NCI-H2227 treated with DMSO at 0.1 percent for 48 hours (cell line): Measurements from ENCODE around the gene PTPRE.

Experiments
- DNase-seq: peaks from one replicate; lab custom pipeline; 2025; lab: John Stamatoyannopoulos, UW

Gene PTPRE

DNA sequence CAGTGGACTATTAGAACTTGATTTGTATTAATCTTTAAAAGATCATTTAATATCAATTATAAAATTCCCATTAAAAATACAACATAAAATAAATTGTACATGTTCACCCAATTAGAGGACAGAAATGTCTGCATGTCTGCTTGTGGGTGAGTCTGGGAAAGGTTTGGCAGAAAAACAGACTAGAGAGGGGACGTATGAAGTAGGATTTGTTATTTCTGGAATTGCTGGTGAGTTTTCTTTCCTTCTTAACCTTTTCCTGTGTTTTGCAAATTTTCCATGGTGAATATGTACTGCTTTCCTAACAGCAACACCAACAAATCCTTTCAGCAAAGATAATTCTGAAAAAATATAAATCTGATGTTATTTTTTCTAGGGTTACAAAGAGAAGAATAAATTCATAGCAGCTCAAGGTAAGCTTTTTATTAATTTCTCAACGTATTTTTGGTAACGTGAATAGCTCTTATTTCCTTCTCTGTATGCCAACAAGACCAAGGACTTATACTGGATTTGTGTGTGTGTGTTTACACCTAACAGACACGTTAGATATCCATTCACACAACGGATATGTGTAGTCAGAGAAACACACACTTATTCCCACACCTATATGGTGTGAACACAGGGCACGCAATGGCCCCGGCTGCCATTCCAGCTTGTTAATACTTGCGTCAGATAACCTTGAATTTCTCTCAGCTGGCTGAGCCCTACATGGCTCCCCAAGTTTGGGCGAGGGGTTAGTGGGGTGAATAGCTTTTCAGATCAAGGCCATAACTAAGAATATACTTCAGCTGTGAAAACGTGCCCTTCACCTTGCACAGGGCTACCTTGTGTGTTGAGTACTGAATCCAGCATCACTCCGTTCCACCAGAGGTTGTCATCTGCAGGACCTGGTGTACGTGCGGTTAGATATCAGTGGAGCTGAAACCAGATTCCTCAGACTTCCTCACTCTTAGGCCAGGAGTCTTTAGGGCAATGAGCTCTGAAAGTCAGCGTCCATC, 154.7 kb downstream of the PTPRE start:
- no peak for DNase-seq

DNA sequence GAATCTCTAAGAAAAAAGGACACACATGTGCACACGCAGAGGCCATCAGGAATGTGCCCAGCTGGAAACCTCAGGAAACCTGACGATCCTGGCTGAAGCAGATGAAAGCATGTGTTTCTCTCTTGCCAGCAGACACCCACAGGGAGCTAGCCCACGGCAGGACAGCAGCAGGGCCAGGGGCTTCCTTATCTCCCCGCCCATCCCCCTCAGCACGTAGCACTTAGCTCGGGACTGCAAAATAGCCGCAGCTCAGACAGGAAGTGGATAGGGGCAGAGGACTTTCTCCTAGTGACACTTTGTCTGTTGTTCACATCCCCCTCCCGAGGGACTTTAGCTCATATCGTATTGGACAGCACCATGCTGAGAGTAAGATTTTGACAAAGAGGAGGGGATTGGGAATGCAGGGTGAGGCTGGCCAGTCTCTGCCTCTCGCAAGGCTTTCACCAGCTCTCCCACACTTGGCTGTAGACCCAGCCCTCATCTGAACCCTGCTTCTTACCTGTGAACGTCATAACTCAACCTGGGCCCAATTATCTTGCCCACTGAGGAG, 155.5 kb downstream of the PTPRE start:
- no peak for DNase-seq

DNA sequence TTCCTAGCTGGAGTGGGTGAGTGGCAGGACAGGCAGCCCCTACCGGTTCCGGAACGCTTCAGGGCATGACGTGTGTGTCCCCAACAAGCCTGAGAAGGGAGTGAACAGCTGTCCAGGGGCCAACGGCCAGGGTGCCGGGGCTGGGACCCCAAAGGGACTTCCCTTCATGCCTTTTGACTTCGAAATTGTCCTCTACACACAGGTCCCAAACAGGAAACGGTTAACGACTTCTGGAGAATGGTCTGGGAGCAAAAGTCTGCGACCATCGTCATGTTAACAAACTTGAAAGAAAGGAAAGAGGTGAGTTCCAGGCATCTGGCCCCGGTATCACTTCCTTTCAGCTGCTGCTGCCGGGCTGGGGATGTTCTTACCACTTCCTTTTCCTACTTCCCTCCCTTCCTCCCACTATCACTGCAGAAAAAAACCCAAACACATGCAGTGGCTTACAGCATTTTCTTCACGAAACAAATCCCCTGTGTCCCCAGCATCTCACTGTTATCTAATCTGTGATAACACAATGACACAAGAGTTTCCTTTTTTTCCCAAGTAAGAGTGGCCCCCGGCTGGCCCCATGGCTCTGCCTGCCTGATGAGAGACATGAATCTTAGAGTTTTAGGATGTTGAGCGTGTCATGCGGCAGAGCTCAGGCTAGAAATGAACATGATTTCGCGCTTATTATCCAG, 156.1 kb downstream of the PTPRE start:
- no peak for DNase-seq

DNA sequence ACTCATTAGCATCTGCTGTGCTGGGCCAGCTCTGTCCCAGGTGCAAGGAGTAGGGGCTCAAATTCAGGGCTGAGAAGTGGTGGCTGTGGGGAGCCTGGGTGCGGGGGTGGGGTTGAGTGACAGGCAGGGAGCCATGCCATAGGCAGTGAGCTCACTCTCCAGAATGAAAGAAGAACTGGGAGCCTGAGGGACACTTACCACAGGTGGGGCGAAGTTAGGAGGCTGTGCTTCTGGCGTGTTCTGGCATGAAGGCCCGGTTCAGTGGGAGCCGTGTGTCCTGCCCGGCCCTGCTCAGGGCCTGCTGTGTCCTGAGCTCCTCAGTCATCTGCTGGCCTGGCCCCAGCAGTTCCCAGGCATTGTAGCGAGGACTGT, 156.8 kb downstream of the PTPRE start:
- no peak for DNase-seq

DNA sequence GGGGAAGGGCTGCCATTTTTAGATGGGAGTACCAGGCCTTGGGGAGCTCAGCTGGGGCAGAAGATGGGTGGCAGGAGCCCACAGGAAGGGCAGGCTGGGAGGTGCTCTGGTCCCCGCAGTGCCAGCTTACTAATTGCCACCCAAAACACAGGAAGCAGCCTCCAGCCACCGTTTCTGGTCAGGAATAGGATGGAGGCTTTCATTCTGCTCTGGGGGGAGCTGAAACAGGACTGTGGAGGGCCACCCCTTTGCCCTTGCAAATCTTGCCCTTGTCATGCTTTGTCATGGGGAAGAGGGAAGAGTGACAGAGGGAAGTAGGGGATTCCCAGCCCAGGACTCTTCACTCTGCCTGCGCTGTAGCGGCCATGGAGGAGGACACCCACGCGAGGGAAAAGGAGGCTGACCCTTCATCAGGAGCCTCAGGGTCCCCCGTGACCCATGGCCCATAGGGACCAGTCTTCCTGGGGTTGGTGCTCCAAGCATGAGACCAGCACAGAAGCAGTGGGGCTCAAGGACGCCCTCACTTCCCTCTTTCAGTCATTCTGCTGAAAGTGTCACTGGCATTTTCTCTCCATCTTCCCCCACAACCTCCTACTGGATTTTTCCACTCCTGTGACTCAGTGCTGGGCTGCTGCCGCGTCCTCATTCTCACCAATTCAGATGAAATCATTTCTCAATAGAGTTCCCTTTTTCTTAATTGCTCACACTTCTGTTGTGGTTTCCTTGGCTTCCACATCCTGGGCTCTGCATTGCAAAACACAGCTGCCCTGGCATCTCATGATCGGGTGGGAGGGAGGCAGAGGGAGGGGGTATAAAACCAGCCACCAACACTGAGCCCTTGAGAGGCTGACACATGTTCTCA, 157.4 kb downstream of the PTPRE start:
- no peak for DNase-seq

DNA sequence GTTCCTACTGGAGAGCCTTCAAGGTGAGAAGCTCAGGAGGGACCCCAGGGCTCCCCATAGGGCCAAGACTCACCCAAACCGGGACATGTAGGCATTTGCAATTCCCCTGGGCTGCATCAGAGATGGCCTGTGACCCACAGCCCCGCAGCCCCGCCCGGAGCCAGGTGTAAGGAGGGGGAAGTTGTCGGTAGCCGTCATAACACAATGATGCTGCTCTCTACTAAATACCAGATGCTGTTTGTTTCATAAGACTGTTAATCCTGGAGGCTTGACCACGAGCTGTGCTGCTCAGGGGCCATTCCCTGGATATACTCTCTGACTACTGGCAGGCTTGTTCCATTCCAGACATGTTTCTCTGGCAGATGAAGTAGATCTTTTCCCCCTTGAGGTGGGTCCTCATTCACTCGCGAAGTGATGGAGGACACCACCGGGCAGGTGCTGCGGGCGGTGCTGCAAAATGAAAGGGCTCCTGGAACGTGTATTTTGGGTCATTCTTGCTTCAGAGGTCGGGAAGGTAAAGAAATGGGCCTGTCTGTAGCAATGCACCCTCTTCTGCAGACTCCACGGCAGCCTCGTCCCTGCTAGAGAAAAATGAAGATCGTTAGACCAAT, 158.2 kb downstream of the PTPRE start:
- DNase-seq: no peak

DNA sequence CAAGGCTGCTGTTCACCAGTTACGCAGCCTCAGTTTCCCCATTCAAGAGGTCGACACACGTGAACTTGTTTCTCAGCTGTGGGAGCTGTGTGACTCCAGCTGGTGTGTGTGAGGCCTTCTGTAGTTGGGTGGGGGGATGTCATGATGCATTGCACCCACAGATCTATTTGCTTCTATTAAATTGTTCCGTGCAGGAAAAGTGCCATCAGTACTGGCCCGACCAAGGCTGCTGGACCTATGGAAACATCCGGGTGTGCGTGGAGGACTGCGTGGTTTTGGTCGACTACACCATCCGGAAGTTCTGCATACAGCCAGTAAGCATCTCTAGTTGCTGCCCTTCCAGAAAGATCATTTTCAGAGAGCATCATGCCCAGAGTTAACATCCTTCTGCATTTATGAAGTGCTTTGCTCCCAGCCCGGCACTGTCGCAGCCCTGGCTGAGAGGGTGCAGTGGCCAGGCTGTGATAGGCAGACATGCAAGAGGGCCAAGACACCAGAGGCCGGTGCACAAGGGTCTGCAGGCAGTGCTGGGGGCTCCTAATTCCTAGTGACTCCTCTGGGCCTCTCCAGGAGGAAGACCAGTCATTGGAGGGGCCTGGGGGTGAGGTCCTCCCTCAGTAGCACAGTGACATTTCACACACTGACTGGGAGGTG, 159.1 kb downstream of the PTPRE start:
- no peak for DNase-seq

DNA sequence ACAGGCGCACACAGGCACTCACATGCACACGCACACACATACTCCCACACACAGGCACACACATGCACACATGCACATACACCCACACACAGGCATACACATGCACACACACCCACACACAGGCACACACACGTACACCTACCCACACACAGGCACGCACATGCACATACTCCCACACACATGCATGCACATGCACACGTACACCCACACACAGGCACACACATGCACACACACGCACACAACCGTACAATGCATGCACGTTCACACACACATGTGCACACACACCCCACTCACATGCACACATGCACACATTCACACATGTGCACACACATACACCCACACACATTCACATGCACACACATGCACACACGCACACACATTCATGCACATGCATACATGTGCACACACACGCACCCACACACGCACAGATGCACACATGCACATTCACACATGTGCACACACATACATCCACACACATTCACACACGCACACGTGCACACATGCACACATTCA, 160.0 kb downstream of the PTPRE start:
- no peak for DNase-seq

DNA sequence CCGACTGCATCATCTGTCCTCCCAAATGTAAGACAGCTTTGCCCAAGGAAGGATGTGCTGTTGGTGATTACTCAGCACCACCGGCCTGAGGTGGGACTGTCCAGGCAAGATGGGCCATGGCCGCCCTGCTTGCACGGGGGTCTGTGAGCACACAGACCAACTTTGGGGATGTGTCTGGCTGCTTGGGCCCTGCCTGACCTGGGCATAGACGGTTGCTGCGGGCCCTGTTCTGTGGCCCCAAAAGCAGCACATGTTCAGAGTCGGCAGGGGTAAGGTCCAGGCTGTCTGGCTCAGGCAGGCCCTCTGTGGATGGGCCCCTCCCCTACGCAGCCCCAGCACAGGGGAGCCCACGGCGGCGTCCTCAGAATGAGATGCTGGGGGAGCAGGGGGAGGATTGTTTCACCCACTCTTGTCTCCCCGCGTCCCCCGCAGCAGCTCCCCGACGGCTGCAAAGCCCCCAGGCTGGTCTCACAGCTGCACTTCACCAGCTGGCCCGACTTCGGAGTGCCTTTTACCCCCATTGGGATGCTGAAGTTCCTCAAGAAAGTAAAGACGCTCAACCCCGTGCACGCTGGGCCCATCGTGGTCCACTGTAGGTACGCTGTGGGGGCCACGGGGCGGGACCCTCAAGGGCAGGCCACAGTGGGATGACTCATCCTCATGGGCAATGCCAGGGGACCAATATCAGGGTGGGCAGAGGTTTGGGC, 160.9 kb downstream of the PTPRE start:
- DNase-seq: no peak

DNA sequence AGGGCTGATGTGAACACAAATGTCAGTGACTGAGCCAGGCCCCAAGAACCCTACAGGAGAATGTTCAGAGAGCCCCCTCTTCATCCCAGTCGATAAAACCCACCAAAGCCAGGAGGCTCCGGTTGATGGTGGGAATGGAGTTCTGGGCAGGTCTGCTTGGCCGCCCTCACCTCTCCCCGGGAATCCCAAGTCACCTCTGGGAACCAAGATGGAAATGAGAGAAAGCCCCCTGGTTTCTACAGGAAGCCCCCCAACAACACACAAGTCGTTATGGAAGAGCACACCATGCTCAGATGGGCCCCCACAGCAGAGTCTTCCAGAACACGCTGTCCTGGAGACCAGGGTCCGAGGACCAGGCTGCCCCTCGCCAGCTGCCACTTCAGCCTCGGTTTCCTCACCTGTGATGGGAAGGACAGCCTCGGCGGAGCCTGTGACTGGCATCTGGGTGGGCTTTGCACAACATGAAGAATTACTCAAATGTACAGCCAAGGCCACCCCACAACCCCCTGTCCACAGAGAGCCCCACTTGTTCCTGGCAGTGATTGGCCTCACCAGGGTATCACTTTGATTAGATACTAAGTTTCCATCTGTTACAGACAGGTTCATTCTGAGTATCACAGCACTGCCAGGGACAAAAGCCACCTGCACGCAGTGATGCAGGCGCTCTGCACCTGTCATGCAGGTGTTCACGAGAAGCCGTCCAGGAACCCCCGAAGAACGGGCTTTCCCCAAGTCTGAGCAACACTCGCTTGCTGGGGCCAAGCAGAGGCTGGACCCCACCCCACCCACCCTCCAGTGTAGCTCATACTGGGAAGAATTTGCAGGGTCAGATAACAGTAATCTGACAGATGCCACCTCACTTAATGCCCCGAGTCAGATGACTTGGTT, 161.7 kb downstream of the PTPRE start:
- no peak for DNase-seq

DNA sequence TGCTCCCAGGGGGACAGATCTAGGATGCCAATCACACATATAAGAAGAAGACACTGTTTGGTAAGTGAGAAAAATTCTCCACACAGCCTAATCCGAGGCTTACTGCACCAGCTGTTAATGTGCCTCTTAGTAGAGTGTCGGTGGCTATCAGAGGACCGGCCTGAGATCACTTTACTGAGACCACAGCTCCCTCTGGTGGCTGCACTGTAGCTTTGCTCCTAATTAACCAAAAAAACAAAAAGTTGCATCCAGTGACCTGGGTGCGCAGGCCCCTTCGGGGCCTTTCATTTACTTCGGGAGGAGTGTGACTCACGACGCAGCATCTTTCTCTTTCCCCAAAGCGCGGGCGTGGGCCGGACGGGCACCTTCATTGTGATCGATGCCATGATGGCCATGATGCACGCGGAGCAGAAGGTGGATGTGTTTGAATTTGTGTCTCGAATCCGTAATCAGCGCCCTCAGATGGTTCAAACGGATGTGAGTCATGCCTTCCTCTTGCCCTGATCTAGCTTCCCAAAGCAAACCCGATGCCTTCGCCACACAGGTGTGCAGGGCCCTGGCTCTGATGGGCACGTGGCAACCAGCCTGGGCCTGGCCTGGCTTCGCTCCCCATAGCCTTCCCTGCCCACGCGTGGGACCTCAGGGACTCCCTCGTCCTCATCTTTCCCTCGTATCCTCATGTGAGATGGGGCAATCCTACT, 162.6 kb downstream of the PTPRE start:
- DNase-seq: peak; percentile 53

DNA sequence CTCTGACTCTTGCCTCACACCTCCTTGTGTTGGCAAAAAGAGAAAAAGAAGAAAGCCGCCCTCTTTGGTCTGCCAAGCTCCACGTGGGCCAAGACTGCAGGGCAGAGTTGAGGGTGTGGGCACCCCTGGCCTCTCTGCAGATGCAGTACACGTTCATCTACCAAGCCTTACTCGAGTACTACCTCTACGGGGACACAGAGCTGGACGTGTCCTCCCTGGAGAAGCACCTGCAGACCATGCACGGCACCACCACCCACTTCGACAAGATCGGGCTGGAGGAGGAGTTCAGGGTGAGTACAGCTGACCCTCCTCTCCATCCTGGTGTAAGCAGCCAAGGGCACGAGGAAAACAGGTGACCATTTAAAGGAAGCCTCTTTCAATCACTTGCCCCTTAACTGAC, 163.3 kb downstream of the PTPRE start:
- no peak for DNase-seq

DNA sequence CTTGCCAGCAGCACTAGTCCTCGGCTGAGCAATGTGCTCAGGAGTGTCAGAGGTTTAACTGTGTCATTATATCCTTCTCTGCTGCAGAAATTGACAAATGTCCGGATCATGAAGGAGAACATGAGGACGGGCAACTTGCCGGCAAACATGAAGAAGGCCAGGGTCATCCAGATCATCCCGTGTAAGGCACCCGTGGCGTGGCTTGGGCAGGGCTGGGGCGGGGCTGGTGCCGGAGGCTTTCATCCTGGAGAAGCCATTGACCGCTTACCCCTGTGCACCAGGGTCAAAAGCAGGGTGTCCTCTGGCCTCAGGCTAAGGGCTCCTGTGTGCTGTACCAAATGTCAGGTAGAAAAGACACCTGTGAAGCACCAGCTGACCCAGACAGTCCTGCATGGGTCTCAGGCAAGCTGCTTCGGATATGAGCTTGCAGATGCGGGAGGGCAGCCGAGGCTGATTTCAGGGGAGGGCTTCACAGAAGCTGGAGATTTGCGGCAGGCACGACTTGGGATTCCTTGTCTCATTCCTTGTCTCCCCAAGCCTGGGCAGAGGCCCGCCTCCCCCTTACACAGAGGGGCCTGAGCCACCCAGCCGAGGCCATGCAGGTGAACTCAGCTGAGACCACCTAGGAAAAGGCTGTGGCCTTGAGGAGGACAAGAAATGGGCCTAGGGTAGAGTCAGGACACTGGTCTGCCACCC, 164.0 kb downstream of the PTPRE start:
- no peak for DNase-seq

DNA sequence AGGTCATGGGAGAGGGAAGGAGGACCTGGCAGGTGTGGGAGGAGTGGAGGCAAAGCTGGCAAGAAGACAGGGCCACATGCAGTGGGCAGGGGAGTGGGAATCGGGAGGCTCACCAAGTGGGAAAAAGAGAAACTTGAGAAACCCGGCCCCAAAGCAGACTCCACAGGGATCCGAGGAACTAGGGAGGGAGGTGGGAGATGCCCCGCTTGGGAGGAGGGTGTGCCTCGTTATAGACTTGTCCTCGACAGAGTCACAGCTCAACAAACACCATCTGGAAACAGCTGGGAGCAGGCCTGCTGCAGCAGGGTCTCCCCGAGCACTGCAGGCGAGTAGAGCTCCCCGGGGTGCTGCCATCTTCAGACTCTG, 164.5 kb downstream of the PTPRE start:
- no peak for DNase-seq

DNA sequence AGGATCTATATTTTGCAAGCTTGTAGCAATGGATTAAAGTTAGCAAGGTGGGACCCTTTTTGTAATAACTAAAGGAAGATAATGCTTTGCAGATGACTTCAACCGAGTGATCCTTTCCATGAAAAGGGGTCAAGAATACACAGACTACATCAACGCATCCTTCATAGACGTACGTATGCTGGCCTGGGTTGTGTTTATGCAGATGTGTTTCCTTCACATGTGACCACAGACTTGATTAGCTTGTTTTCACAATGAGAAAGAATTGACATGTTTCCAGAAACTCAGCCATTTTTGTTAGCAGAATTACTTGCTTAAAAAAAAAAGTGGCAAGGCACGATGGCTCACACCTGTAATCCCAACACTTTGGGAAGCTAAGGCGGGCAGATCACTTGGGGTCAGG, 165.1 kb downstream of the PTPRE start:
- no peak for DNase-seq

DNA sequence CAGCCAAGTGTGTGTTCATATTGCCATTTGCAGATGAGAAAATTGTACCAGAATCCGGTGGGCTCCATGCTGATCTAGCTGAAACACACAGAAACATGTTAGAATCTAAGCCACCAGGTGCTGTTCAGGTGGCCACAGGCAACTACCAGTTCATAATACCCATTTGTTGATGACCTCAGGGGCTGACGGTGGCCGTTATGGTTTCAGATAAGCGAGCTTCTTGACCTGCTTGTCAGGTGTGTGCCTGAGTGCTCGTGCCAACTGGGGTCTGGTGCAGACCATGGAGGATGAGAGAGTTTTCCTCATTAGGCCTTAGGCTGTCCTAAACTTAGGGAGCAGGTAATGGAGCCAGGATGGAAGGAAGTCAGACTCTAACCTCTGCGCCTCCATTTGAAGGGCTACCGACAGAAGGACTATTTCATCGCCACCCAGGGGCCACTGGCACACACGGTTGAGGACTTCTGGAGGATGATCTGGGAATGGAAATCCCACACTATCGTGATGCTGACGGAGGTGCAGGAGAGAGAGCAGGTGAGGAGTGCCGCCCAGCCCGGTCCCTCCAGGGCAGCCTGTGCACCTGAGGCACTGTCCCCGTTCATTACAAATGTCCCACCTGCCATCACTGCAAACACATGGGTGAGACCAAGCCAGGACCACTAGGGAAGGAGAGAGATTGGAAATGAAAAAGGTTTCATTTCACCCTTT, 166.2 kb downstream of the PTPRE start:
- no peak for DNase-seq

DNA sequence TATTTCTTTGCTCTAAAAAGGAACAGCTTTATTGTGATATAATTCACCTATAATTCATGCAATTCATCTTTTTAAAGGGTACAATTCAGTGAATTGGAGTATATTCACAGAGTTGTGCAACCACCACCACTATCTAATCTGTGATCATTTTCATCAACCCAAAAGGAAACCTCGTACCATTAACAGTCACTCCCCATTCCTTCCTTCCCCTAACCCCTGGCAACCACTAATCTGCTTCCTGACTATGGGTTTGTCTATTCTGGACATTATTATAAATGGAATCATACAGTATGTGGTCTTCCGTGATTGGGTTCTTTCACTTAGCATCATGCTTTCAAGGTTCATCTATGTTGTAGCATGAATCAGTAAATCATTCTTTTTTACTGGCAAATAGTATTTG, 167.0 kb downstream of the PTPRE start:
- DNase-seq: no peak
